Pancreas (tissue), 10 donors: ENCODE results near the gene GNPTAB. TPM values are rescaled to one million over a fixed set of nuclear protein-coding genes. Genes with fewer than 3 reads are reported as not detected.

Experiments used
- ATAC-seq, 4 donors: fragments of 200-7000 bp; cut with Tn5 transposase; one replicate each; pipeline versions ENCODE4 v1.8.0 to v1.9.1; 2020; ENCODE audit warnings: mild to moderate bottlenecking in 4 of 4, moderate library complexity in 4 of 4
- DNase-seq, 6 donors: peaks; one replicate each; pipeline ENCODE4 v3.0.0-alpha.2; 2020
- FAIRE-seq: peaks from 2 replicates; lab custom pipeline; 2012; peaks lifted over from hg19 to GRCh38; lab: Jason Lieb, UNC
- H3K27ac ChIP-seq, 4 donors: fragments of 200-600 bp; sonication (generic); 1 replicate in 3 of 4; 2 replicates in 1 of 4; pipeline versions ENCODE4 v1.5.0 to v1.8.0; 2020
- H3K27me3 ChIP-seq, 4 donors: fragments of 200-600 bp; one replicate each; pipeline ENCODE4 v1.8.0; 2021
- H3K36me3 ChIP-seq, 3 donors: fragments of 200-600 bp; sonication (generic) in 1 of 3; one replicate each; pipeline versions ENCODE4 v1.5.0 to v1.8.0; 2020 to 2021
- H3K4me1 ChIP-seq, 3 donors: fragments of 200-600 bp; one replicate each; pipeline ENCODE4 v1.8.0; 2021
- H3K4me3 ChIP-seq, 4 donors: fragments of 200-600 bp; sonication (generic) in 2 of 4; one replicate each; pipeline versions ENCODE4 v1.5.0 to v1.8.0; 2020 to 2021
- H3K9me3 ChIP-seq, 4 donors: fragments of 200-600 bp; one replicate each; pipeline ENCODE4 v1.8.0; 2021
- CTCF ChIP-seq, 4 donors: fragments of 200-600 bp; sonication (generic) in 3 of 4; IDR thresholded peaks; one replicate each; pipeline versions ENCODE4 v1.5.0 to v1.8.0; 2021; ENCODE audit warnings: antibody characterized with exemption in 4 of 4
- WGBS, 2 donors: extraction: QIAGEN DNeasy Blood & Tissue Kit; methylation state at CpG; one replicate each; pipeline ENCODE4 v1.1.7; 2013; 5-methylcytosine and 5-hydroxymethylcytosine counted together
- intact Hi-C, 3 donors: fragments of 100-400 bp; cut with DNase I; formaldehyde crosslinking; loops; one replicate each; pipeline versions ENCODE4 v1.11.1 to v1.14.2; 2022
- polyA plus RNA-seq, 2 donors: library from polyadenylated mRNA; stranded (reverse); fragments of 200-250 nt; gene quantifications; one replicate each; pipeline ENCODE4 v1.2.3, GENCODE V29; 2013
- total RNA-seq, 6 donors: library from RNA; stranded (reverse); fragmentation: NEBNext Ultra II Directional in 4 of 6; extraction: Animal tissue kit (Norgen Biotek cat#: 25700) in 4 of 6; gene quantifications; one replicate each; pipeline versions ENCODE4 v1.2.1 to v1.2.4, GENCODE V29; 2021 to 2023
- donor health status: healthy with polysubstance abuse.
- donor health status: DM: no; HTN: no; CAD: no; lungs with moderate emphysema.
- donor health status: DM: no; HTN: no; CAD: no.
- donor health status: control.
- donor health status: control.
- donor health status: Bipolar disorder and iron deficiency.
- donor health status: DM: yes; HTN: yes; CAD: no.
- donor health status: DM: no; HTN: no; CAD: no.
- donor health status: DM: no; HTN: no; CAD: no.
- donor health status: DM: yes; HTN: yes; CAD: no.

Gene GNPTAB
- total and polyA plus RNA-seq, 8 donors = 5.4 to 27.7 (median 12.2) TPM

GRCh38 chr12:101697197-101697929 lies 133.4 kb downstream of the GNPTAB start, which contains the start of gene CHPT1:
TSS of gene CHPT1 (plus strand) at chr12:101697640. CDS start at chr12:101697862, 222 bp downstream.
- TF ChIP-seq CTCF (IDR thresholded peaks at IDR 0.05) = no peak
- Histone ChIP-seq H3K4me1 (peaks cover 8 to 25% (median 9%) of the 10 kb centered on the region in 3 donors), H3K9me3 (no peaks in the 10 kb centered on the region), H3K36me3 (no peaks in the 10 kb centered on the region), H3K27ac (peak within 1 kb of the TSS; percentile 79 to 93 (median 86)), H3K4me3 (peak within 1 kb of the TSS; percentile 84 to 94 (median 90)), H3K27me3 (no peaks in the 10 kb centered on the region)
- intact Hi-C loops = no loop called here
- DNase-seq = peak; percentile 70 to 90 (median 82)
- no peak for FAIRE-seq
- WGBS, 2 donors = 0% methylated on average over 40 to 80 of the region's 80 CpGs
- ATAC-seq = peak; percentile 73 to 80 (median 76)

GRCh38 chr12:101696251-101697196 lies 134.2 kb downstream of the GNPTAB start:
- H3K4me1 ChIP-seq = peaks cover 8 to 25% (median 9%) of the 10 kb centered on the region in 3 donors
- H3K36me3 ChIP-seq = no peaks in the 10 kb centered on the region
- WGBS, 2 donors = 20 to 22% methylated on average over 18 of the region's 18 CpGs
- no peaks in the 10 kb centered on the region for H3K27me3 ChIP-seq
- ATAC-seq (peak; percentile 20 to 54 (median 32)), DNase-seq (peak in 5 of 6 donors; percentile 12 to 62 (median 29)), FAIRE-seq (no peak)
- no peaks in the 10 kb centered on the region for H3K9me3 ChIP-seq
- TF ChIP-seq CTCF (IDR thresholded peaks at IDR 0.05) = no peak
- peak overlapping the region; percentile 84 to 94 (median 90) for H3K4me3 ChIP-seq
- H3K27ac ChIP-seq = peak overlapping the region; percentile 79 to 93 (median 86)
- intact Hi-C loops = no loop called here

- Histone ChIP-seq H3K27me3 (no peaks in the 10 kb centered on the region), H3K4me3 (no peak overlapping the region), H3K9me3 (no peaks in the 10 kb centered on the region), H3K27ac (no peak overlapping the region), H3K4me1 (peaks cover 8 to 20% (median 9%) of the 10 kb centered on the region in 3 donors), H3K36me3 (no peaks in the 10 kb centered on the region)
- intact Hi-C loops = no loop called here
- no peak for TF ChIP-seq CTCF (IDR thresholded peaks at IDR 0.05)
- 92 to 93% methylated on average over 1 of the region's 1 CpG for WGBS, 2 donors
- no peak for ATAC-seq
- DNase-seq = no peak
- FAIRE-seq = no peak
These were observed 135.1 kb downstream of the GNPTAB start for GRCh38 chr12:101695706-101696105.

Other genes starting within 250 kb of the GNPTAB start
- gene MYBPC1, start 236.0 kb downstream of the GNPTAB start, total RNA-seq = 10 to 100 TPM in 1 of 6 donors, under 1 TPM in 3, not detected in 2; 0.12 to 13.6 (median 0.36) TPM
- under 1 TPM; 0.08 to 0.59 TPM for gene MYBPC1, start 236.0 kb downstream of the GNPTAB start, polyA plus RNA-seq
- 10 to 100 TPM; 11.4 to 27.3 (median 14.4) TPM for gene CHPT1, start 133.3 kb downstream of the GNPTAB start, total RNA-seq
- 10 to 100 TPM; 10.3 to 14.0 TPM for gene CHPT1, start 133.3 kb downstream of the GNPTAB start, polyA plus RNA-seq
- gene SYCP3, start 91.5 kb downstream of the GNPTAB start, total RNA-seq = under 1 TPM in 3 of 6 donors, not detected in 3; 0.06 to 0.25 (median 0.15) TPM
- under 1 TPM; 0.30 to 0.31 TPM for gene SYCP3, start 91.5 kb downstream of the GNPTAB start, polyA plus RNA-seq
- gene DRAM1, start 46.6 kb upstream of the GNPTAB start, total RNA-seq = 10 to 100 TPM in 2 of 6 donors, 1 to 10 TPM in 4; 3.1 to 15.0 (median 5.6) TPM
- 1 to 10 TPM; 3.5 to 7.4 TPM for gene DRAM1, start 46.6 kb upstream of the GNPTAB start, polyA plus RNA-seq
- 10 to 100 TPM in 5 of 6 donors, 1 to 10 TPM in 1; 5.1 to 15.6 (median 12.8) TPM for gene WASHC3, start 231.0 kb upstream of the GNPTAB start, total RNA-seq
- gene WASHC3, start 231.0 kb upstream of the GNPTAB start, polyA plus RNA-seq = 10 to 100 TPM; 15.5 to 29.0 TPM